HL-60 (cell line): Measurements from ENCODE around the gene MTCH1.

Experiments
- DNase-seq, 2 experiments: peaks; one replicate each; pipeline ENCODE4 v3.0.0-alpha.2; 2010 to 2020; ENCODE audit warnings: low read depth in 1 of 2, low spot score in 1 of 2
- H3K27ac ChIP-seq: fragments of 250-450 bp; sonication (Bioruptor Pico); replicated peaks from 2 replicates; pipeline ENCODE4 v1.5.1; 2020; ENCODE audit warnings: mild to moderate bottlenecking, moderate library complexity
- H3K27me3 ChIP-seq: fragments of 250-450 bp; sonication (Bioruptor Pico); 2 replicates; pipeline ENCODE4 v1.5.1; 2021; ENCODE audit warnings: mild to moderate bottlenecking, moderate library complexity; ENCODE audit not compliant: insufficient read depth, poor library complexity, severe bottlenecking
- H3K4me3 ChIP-seq: replicated peaks from 2 replicates; pipeline ENCODE4 v1.5.1; 2011; ENCODE audit warnings: mild to moderate bottlenecking, control low read depth, low read length; ENCODE audit not compliant: insufficient read depth
- GABPA ChIP-seq: IDR thresholded peaks from 2 replicates; pipeline ENCODE4 v1.6.1; 2012; ENCODE audit warnings: low read depth
- POLR2AphosphoS5 ChIP-seq: IDR thresholded peaks from 2 replicates; pipeline ENCODE4 v1.6.1; 2012; ENCODE audit warnings: low read depth
- SPI1 ChIP-seq: IDR thresholded peaks from 2 replicates; pipeline ENCODE4 v1.6.1; 2012; ENCODE audit warnings: low read depth, mild to moderate bottlenecking, borderline replicate concordance
- TF ChIP-seq, protein P1 (sequence below): IDR thresholded peaks from one replicate; pipeline ENCODE4 v1.5.1; 2011; ENCODE audit warnings: low read length, control low read depth, inconsistent platforms; ENCODE audit not compliant: insufficient read depth
- TF ChIP-seq, protein P2 (sequence below): IDR thresholded peaks from 2 replicates; pipeline ENCODE4 v1.6.1; 2012; ENCODE audit warnings: low read depth; ENCODE audit not compliant: insufficient replicate concordance

The MTCH1 gene

DNA sequence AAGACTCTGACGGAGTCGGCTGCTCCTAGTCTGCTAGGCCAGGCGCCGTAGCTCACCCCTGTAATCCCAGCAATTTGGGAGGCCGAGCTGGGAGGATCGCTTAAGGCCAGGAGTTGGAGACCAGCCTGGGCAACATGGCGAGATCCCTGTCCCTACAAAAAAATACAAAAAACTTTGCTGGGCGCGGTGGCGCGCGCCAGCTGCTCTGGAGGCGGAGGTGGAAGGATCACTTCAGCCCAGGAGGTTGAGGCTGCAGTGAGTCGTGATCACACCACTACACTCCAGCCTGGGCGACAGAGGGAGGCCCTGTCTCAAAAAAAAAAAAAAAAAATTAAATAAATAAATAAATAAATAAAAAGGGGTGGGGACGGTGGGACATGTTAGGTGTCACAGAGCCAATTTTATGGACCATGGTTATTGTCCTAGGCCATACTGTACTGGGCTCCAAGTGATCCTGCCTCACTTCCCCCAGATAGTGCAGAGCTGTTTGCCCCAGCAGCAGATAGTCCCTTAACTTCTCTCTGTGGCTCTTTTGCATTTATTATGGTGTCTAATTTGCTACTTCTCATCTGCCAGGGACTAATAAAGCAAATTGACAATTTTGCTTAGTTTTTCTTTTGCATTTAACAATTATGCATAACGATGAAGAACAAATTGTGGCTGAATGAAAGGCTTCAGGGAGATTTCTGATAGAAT lies 26.3 kb downstream of the MTCH1 start:
- Histone ChIP-seq H3K27me3 (peaks cover 8% of the 10 kb centered on the region), H3K27ac (no peak overlapping the region), H3K4me3 (no peak overlapping the region)
- no peak for TF ChIP-seq GABPA
- no peak for TF ChIP-seq SPI1
- TF ChIP-seq POLR2AphosphoS5: no peak
- TF ChIP-seq, protein P1, sequence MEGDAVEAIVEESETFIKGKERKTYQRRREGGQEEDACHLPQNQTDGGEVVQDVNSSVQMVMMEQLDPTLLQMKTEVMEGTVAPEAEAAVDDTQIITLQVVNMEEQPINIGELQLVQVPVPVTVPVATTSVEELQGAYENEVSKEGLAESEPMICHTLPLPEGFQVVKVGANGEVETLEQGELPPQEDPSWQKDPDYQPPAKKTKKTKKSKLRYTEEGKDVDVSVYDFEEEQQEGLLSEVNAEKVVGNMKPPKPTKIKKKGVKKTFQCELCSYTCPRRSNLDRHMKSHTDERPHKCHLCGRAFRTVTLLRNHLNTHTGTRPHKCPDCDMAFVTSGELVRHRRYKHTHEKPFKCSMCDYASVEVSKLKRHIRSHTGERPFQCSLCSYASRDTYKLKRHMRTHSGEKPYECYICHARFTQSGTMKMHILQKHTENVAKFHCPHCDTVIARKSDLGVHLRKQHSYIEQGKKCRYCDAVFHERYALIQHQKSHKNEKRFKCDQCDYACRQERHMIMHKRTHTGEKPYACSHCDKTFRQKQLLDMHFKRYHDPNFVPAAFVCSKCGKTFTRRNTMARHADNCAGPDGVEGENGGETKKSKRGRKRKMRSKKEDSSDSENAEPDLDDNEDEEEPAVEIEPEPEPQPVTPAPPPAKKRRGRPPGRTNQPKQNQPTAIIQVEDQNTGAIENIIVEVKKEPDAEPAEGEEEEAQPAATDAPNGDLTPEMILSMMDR: no peak
- TF ChIP-seq, protein P2, sequence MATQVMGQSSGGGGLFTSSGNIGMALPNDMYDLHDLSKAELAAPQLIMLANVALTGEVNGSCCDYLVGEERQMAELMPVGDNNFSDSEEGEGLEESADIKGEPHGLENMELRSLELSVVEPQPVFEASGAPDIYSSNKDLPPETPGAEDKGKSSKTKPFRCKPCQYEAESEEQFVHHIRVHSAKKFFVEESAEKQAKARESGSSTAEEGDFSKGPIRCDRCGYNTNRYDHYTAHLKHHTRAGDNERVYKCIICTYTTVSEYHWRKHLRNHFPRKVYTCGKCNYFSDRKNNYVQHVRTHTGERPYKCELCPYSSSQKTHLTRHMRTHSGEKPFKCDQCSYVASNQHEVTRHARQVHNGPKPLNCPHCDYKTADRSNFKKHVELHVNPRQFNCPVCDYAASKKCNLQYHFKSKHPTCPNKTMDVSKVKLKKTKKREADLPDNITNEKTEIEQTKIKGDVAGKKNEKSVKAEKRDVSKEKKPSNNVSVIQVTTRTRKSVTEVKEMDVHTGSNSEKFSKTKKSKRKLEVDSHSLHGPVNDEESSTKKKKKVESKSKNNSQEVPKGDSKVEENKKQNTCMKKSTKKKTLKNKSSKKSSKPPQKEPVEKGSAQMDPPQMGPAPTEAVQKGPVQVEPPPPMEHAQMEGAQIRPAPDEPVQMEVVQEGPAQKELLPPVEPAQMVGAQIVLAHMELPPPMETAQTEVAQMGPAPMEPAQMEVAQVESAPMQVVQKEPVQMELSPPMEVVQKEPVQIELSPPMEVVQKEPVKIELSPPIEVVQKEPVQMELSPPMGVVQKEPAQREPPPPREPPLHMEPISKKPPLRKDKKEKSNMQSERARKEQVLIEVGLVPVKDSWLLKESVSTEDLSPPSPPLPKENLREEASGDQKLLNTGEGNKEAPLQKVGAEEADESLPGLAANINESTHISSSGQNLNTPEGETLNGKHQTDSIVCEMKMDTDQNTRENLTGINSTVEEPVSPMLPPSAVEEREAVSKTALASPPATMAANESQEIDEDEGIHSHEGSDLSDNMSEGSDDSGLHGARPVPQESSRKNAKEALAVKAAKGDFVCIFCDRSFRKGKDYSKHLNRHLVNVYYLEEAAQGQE: no peak
- no peak for DNase-seq

DNA sequence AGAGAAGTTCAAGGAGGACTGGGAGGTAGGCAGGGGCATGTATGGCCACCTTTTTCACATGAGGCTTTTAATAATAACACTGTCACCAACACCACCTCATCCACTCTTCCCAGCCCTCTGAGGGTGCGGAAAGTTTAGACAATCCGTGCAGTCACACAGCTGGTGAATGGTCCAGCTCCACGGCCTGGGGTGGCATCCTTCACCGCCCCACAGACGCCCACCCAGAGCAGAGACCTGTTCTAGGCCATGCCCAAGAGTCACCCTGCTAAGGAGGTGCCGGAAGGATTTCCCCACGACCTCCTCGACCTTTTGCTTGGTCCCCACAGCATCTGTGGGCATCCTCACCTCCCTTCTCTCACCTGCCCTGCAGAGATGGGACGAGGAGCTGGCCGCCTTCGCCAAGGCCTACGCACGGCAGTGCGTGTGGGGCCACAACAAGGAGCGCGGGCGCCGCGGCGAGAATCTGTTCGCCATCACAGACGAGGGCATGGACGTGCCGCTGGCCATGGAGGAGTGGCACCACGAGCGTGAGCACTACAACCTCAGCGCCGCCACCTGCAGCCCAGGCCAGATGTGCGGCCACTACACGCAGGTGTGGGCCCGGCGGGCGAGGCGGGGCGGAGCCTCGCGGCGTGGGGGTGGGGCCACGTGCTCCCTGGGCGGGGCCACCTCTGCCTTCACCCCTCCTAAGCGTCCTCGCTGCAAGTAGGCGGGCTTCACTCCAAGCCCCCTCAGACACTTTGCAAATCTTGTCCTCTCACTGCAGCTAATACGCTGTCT lies 27.0 kb downstream of the MTCH1 start:
- Histone ChIP-seq H3K27ac (no peak overlapping the region), H3K4me3 (no peak overlapping the region), H3K27me3 (peaks cover 11% of the 10 kb centered on the region)
- no peak for TF ChIP-seq SPI1
- TF ChIP-seq, protein P2: no peak
- no peak for TF ChIP-seq GABPA
- TF ChIP-seq POLR2AphosphoS5: no peak
- TF ChIP-seq, protein P1: no peak
- DNase-seq: no peak

DNA sequence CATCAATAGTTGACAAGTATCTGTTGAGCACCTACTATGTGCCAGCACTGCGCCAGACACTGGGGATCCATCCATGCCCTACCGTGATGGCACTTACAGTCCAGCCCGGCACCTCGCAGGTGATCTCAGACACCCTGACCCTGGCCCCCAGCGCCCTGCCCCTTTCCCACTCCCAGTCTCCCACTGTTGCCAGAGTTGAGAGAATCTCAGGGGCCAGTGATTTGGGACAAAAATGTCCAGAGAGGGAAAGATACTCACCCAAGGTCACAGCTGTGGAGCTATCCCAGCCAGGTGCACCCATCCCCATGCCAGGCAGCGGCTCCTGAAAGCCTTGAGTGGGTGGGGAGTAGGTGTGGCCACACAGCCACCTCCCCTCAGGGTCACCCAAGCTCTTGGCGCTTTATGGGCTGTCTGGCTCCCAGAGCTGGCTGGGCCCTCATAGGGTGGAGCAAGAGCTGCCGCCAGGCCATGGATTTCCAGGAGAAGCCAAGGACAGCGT lies 28.2 kb downstream of the MTCH1 start:
- TF ChIP-seq GABPA: no peak
- TF ChIP-seq SPI1: no peak
- TF ChIP-seq POLR2AphosphoS5: no peak
- TF ChIP-seq, protein P2: no peak
- TF ChIP-seq, protein P1: no peak
- H3K27ac ChIP-seq: no peak overlapping the region
- no peak for DNase-seq
- no peak overlapping the region for H3K4me3 ChIP-seq
- H3K27me3 ChIP-seq: peaks cover 13% of the 10 kb centered on the region
